LNCaP clone FGC (cell line): ENCODE results near the gene PRF1.

Experiments
- DNase-seq: peaks from one replicate; pipeline ENCODE4 v3.0.0-alpha.2; 2011; ENCODE audit warnings: low read depth
- H3K4me3 ChIP-seq: 2 replicates; pipeline ENCODE4 v1.5.1; 2011; ENCODE audit warnings: mild to moderate bottlenecking, low read depth, low read length, control low read depth
- CTCF ChIP-seq: IDR thresholded peaks from 2 replicates; pipeline ENCODE4 v1.5.1; 2012; ENCODE audit warnings: mild to moderate bottlenecking; ENCODE audit not compliant: control insufficient read depth, insufficient read depth; ENCODE audit errors: extremely low read depth

The PRF1 gene

GRCh38 chr10:70561070-70561469, 41.5 kb downstream of the PRF1 start:
- no peak for TF ChIP-seq CTCF
- DNase-seq = no peak
- H3K4me3 ChIP-seq = no peak overlapping the region

GRCh38 chr10:70560511-70560941, 42.0 kb downstream of the PRF1 start:
- no peak for TF ChIP-seq CTCF
- no peak for DNase-seq
- no peak overlapping the region for H3K4me3 ChIP-seq

- DNase-seq = no peak
- H3K4me3 ChIP-seq = no peak overlapping the region
- TF ChIP-seq CTCF = no peak
These were observed 42.7 kb downstream of the PRF1 start for GRCh38 chr10:70559861-70560260.

DNA sequence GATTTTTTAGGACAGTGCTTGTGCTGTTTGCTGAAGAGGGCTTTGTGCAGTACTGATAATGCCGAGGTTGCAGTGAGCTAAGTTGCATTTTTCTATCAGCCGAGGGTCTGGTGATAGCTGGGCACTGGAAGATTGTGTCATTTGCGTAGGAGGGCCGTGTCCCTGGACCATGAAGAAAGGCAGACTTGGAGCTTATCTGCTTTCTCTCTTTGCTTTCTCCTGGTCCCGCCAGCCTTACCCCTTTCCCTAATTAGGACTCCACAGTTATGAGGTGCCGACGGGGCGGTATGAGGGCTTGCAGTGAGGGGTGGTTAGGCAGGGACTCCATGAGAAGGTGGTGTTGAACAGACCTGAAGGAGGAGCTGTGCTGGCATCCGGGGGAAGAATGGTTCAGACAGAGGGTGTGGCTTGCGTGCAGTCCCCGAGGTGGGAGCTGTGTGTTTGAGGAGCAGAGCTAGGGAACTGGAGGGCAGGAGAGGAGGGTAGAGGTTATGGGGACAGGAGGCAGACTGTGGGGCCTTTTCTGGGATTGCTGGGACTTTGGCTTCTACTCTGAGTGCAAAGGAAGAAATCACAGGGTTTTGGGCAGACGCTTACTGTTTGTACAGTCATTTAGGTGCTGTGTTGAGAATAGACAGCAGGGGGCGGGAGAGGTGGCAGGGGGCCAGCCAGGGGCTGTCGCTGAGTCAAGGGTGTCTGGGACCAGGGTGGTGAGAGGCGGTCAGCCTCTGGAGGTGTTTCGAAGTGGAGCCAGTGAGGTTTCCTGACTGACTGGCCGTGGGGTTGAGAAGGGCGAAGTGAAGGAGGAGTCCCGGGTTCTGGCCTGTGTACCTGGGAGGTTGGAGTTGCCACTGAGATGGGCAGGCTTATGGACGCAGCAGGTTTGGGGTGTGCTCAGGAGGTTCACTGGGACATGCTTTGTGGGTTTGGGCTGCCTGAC, 43.4 kb downstream of the PRF1 start:
- peak; percentile 52 for TF ChIP-seq CTCF
- no peak overlapping the region for H3K4me3 ChIP-seq
- DNase-seq = no peak

- TF ChIP-seq CTCF = no peak
- no peak for DNase-seq
- H3K4me3 ChIP-seq = no peak overlapping the region
These were observed 44.2 kb downstream of the PRF1 start for GRCh38 chr10:70558295-70558694.

DNA sequence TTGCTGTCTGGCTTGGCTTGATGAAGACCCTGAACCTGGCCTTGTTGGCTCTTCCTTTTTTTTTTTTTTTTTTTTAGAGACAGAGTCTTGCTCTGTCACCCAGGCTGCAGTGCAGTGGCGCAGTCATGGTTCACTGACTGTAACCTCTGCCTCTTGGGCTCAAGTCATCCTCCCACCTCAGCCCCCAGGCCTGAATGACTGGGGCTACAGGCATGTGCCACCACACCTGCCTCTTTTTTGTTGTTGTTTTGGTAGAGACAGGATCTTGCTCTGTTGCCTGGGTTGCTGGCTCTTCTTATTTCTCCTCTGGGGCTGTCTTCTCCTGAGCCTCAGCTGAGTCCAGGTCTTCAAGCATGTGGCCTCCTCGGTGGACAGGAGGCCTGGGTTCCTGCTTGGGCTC, 44.7 kb downstream of the PRF1 start:
- DNase-seq = no peak
- no peak for TF ChIP-seq CTCF
- no peak overlapping the region for H3K4me3 ChIP-seq
